GM12872 (cell line): ENCODE results near the gene DRGX.

Experiments
- TF ChIP-seq, protein P1 (sequence below): IDR thresholded peaks from 3 replicates; pipeline ENCODE4 v1.5.1; 2011; ENCODE audit warnings: low read depth, mild to moderate bottlenecking, low read length, moderate library complexity; ENCODE audit not compliant: insufficient read depth

DRGX gene

DNA sequence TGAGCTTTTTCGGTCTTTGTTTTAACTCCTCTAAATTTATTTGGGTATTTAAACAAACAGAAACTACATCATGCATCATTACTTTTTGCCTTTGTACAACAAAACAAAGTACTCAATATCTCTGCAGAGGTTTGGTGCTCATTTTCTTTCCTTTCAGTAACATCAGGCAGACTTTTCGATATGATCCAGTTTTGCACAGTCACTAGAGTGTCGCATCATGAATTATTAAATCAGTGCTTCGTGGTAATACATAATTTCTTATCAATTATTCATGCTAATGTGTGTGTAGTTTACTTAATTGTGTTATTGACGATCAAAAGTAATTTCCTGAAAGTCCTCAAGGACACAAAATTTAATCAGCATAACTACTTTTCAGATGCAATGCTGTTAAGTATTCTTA, 31.8 kb downstream of the DRGX start:
- TF ChIP-seq, protein P1, sequence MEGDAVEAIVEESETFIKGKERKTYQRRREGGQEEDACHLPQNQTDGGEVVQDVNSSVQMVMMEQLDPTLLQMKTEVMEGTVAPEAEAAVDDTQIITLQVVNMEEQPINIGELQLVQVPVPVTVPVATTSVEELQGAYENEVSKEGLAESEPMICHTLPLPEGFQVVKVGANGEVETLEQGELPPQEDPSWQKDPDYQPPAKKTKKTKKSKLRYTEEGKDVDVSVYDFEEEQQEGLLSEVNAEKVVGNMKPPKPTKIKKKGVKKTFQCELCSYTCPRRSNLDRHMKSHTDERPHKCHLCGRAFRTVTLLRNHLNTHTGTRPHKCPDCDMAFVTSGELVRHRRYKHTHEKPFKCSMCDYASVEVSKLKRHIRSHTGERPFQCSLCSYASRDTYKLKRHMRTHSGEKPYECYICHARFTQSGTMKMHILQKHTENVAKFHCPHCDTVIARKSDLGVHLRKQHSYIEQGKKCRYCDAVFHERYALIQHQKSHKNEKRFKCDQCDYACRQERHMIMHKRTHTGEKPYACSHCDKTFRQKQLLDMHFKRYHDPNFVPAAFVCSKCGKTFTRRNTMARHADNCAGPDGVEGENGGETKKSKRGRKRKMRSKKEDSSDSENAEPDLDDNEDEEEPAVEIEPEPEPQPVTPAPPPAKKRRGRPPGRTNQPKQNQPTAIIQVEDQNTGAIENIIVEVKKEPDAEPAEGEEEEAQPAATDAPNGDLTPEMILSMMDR: no peak

DNA sequence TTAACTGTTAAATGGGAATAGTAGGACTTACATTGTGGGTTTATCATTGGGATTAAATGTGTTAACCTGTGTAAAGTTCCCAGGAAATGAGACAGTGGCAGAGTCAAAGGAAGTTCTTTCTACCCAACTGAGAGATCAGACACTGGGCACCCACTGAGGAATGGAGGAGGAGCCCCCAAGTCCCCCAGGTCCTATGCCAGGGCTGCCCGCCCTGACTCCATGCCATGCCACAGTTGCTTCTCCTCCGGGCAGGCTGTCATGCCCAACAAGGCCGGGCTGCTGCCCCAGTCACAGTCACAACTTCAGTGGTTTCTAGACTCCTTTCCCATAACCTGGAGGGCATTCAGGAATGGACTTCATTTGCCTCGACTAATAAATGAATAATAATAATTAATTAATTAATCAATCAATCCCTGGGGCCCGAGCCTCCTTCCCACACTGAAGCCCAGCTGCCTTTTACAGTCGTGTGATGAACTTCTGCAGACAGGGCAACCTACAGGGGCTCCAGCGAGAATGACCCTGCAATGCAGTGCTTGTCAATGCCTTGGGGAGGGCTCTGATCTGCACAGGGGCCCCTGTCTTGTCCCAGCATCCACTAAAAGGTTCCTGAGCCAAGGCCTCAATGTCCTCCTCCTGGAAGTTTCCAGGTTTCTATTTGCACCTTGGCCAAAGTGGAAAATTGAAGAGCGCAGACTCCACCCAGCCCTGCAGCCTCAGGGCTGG, 32.4 kb downstream of the DRGX start:
- TF ChIP-seq, protein P1: no peak

DNA sequence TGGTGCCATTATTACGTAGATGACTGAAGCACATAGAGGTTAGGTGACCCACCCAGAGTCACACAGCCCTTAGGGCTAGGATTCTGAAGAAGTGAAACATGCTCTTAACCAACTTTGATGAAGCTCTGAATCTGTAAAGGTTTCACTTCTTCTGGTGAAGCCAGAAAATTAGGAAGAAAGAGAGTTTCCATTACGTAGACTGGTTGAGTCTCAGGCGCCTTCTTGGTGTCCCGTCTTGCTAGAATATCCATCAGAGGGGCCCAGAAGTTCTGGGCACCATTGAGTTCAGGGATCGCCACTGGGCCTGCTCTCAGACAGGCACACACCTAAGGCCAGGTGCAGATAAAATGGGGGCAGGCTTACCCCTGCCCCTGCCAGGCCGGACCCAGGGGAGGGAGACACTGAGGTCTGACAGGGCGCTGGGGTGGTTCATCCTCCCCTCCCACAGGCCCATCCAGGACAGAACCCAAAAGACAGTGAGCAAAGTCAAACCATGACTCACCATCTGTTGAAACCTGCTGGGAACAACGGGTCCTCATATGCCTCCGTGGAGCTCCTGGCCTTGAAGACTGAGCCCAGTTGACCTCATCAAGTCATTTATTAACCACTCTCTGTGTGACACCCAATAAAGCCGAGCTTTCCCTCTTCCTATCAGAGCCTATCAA, 33.2 kb downstream of the DRGX start:
- TF ChIP-seq, protein P1: no peak

DNA sequence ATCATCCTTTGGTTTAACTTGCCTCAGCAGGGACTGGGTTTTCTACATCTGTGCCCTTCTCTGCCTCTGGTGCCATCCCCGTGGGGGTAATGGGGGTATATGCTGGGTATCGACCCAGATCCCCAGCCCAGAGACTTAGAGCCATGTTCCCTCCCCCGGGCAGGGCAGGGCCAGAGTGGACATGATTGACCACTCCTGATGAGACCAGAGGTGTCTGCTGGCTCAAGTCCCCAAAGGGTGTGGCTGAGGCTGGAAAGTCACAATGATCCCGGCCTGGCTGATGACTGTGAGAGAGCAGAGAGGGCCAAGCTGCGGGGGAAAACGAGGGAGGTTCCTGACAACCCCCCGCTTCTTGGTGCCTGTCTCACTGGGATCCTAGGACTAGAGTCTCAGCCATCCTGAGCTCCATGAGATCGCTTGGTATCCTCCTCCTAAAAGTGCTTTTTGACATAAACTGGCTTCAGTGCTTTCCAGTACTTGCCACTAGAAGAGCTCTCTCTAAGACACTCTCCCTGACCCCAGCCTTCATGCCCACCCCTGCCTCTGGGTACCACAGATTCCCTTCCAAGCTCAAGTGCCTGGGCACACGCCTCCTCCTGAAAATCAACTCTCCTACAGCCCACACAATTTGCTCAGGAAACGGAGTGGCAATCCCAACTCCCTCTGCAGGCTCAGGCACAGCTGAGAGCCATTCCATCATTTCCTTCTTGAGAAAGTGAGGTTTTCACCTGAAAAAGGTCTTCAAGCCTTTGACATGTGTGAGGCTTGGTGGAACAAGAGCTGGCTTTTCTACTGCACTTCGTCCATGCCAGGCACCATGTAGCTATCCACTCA, 33.9 kb downstream of the DRGX start:
- TF ChIP-seq, protein P1: no peak

DNA sequence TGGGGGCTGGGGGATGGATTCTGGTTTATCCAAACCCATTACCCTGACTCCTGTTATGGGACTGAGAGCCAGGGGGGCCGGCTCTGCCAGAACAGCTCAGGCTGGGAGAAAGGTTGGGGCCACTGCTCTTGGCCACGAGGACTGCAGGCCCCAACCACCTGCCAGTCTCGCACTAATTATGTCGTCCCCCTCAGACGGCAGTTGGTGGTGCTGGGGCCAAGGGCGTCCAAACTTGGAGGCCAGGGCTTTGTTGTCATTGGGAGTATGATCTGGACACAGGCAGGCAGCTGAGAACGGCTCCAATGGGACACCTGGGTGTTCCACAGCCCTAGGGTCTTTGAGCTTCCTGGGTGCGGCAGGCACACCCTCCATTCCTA, 34.7 kb downstream of the DRGX start:
- TF ChIP-seq, protein P1: no peak

DNA sequence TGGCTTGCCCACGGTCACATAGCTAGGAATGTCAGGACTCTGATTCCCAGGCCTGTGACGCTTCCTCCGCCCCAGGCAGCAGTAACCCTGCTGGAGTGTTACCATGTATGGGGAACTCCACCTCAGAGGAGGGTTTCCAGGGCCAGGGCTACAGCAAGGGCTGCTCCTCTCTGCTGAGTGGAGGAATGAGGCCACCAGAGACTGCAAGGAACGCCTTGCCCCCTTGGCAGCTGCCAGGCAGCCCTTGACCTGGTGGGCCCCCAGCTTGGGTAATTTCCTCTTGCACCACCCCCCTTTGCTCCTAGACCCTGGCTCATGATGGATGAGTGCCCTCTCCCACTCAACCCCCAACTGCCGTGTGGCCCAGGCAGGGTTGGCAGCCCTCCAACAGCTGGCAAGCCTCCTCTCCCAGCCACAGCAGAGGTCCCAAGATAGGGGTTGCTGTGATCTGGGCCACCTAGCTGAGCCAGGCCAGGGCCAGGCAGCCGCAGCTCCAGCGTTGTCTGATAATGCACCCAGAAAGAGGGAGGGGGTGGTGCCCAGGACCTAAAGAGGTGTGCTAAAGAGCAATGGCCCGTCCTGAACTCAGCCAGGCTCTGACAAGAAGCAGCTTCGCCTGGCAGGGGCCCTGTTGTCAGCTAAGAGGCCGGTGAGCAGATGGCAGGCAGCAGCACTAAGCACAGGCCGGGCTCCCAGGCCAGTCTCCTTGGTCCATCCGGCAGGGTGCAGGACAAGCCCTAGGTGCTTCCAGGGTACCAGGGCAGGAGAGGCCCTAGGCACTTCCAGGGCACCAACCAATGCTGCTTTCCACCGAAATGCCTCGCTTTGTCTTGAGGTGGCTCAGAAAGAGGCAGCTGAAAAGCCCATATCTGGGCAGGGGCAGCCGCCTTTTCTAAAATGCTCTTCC, 35.4 kb downstream of the DRGX start:
- TF ChIP-seq, protein P1: no peak
